Measurements from ENCODE around the gene SERINC3.

- TF ChIP-seq POLR2A (IDR thresholded peaks at IDR 0.05) (no peak), CTCF (IDR thresholded peaks at IDR 0.05) (no peak)
Measured at GRCh38 chr20:44566018-44566417, 44.1 kb upstream of the SERINC3 start.

All from adrenal gland (tissue), 5 donors.